GM13976 (cell line): Measurements from ENCODE around the gene CPPED1.

Source experiments
- DNase-seq: peaks from one replicate; pipeline ENCODE4 v3.0.0; 2012; ENCODE audit warnings: low spot score
- in situ Hi-C: fragments of 300-500 bp; cut with MboI; formaldehyde crosslinking; loops from one replicate; pipeline ENCODE4 v1.12.0; 2022; ENCODE audit warnings: low sequenced_read_pairs, mixed read lengths, inconsistent platforms; ENCODE audit not compliant: unreplicated experiment
- TF ChIP-seq, protein P1 (sequence below): IDR thresholded peaks from 2 replicates; pipeline ENCODE4 v1.5.1; 2012; ENCODE audit warnings: borderline replicate concordance, mild to moderate bottlenecking; ENCODE audit not compliant: insufficient read depth; ENCODE audit errors: extremely low read depth, missing control alignments, control extremely low read depth

CPPED1 gene

GRCh38 chr16:12753203-12754023 lies 50.3 kb downstream of the CPPED1 start:
- in situ Hi-C loops: no loop called here
- TF ChIP-seq, protein P1, sequence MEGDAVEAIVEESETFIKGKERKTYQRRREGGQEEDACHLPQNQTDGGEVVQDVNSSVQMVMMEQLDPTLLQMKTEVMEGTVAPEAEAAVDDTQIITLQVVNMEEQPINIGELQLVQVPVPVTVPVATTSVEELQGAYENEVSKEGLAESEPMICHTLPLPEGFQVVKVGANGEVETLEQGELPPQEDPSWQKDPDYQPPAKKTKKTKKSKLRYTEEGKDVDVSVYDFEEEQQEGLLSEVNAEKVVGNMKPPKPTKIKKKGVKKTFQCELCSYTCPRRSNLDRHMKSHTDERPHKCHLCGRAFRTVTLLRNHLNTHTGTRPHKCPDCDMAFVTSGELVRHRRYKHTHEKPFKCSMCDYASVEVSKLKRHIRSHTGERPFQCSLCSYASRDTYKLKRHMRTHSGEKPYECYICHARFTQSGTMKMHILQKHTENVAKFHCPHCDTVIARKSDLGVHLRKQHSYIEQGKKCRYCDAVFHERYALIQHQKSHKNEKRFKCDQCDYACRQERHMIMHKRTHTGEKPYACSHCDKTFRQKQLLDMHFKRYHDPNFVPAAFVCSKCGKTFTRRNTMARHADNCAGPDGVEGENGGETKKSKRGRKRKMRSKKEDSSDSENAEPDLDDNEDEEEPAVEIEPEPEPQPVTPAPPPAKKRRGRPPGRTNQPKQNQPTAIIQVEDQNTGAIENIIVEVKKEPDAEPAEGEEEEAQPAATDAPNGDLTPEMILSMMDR: no peak

GRCh38 chr16:12752159-12752558 lies 51.5 kb downstream of the CPPED1 start:
- TF ChIP-seq, protein P1: no peak
- no peak for DNase-seq
- in situ Hi-C loops: no loop called here

More at GRCh38 chr16:12753203-12754023, 50.3 kb downstream of the CPPED1 start:
- DNase-seq: no peak

DNA sequence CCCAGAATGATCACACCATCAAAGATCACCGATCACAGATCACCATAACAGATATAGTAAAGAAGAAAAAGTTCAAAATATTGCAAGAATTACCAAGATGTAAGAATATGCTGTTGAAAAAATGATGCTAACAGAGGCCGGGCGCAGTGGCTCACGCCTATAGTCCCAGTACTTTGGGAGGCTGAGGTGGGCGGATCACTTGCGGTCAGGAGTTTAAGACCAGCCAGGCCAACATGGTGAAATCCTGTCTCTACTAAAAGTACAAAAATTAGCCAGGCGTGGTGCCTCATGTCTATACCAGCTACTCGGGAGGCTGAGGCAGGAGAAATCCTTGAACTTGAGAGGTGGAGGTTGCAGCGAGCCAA lies 53.2 kb downstream of the CPPED1 start:
- no peak for DNase-seq
- in situ Hi-C loops: no loop called here
- TF ChIP-seq, protein P1: no peak

GRCh38 chr16:12749076-12749475 lies 54.6 kb downstream of the CPPED1 start:
- in situ Hi-C loops: no loop called here
- DNase-seq: no peak
- TF ChIP-seq, protein P1: no peak

- TF ChIP-seq, protein P1: no peak
- in situ Hi-C loops: no loop called here
- DNase-seq: no peak
Observed at GRCh38 chr16:12747827-12748226, 55.9 kb downstream of the CPPED1 start.

DNA sequence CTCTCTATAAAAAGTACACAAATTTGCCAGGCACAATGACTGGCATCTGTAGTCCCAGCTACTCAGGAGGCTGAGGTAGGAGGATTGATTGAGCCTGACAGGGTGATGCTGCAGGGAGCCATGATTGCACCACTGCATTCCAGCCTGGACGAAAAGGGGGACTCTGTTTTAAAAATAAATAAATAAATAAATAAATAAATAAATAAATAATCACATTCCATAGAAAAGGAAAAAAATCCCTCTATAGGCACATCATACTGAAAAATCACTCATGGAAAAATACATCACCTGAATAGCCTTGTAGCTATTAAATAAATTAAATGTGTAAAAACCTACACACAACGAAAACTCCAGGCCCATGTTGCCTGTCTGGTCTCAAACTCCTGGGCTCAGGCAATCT lies 56.4 kb downstream of the CPPED1 start:
- in situ Hi-C loops: no loop called here
- TF ChIP-seq, protein P1: no peak
- no peak for DNase-seq
